ENCODE results near the gene MMP3.
"Not testable (repeated sequence)": the region's sequence is repeated elsewhere in the genome, so short reads cannot be mapped to it uniquely, and the experiment has no call there.

The MMP3 gene

DNA sequence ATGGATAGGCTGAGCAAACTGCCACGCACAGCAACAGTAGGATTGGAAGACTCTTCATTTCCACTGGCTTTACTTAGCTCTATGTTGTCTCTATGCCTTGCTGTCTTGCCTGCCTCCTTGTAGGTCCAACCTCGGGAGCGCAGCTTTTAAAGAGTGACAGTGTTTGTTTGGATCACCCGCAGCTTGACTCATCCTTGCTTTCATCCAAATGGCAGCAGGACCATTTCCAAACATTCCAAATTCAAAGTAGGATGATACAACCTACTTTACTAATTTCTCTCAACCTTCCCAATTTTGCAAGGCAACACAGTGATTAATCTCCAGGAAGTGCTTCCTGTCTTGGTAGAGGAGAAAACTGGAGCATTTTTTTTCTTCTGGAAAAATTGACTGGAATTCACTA is at the start of gene MMP3:
Gene MMP3 (minus strand): TSS at position 121 of the 400 bp plus-strand sequence. CDS start 63 bp downstream, at position 58.
- no peak within 1 kb of the TSS for H3K4me3 ChIP-seq
- no peak within 1 kb of the TSS for H3K27ac ChIP-seq

DNA sequence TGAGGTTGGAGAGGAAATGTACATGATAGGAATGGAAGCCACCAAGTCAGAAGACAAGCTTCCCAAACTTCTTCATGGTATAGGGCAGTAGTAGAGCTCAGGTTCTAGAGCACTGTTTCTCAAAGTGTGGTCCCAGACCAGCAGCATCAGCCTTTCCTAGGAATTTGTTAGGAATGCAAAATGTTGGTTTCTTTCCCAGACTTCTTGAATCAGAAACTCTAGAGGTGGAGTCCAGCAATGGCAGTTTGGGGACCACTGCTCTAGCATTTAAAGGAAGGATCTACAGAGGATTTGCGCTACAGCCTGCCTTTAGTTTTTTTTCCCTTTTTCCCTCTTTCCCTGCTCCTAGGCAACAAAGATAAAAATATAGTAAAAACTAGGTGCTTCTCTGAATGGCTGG is 48.3 kb upstream of the MMP3 start:
- Histone ChIP-seq H3K4me3 (no peak overlapping the region), H3K27ac (no peak overlapping the region)

DNA sequence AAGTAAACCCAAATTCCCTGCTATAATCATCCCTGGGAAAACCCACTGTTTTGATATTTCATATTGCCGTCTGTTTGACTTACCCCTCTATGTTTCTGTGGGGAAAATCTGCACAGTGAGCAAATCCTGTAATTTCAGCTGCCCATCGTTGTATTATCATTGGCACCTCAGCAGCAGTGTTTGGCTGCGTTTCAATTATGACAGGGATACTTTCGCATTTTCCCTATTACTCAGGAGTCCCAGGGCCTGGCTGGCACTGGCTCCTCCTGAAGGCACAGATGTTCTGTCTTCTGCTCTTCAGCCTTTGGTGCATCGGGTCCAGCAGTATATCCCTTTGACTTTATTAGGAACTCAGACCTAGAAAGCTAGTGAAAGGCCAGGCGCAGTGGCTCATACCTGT is 43.6 kb upstream of the MMP3 start:
- no peak overlapping the region for H3K27ac ChIP-seq
- H3K4me3 ChIP-seq = no peak overlapping the region

DNA sequence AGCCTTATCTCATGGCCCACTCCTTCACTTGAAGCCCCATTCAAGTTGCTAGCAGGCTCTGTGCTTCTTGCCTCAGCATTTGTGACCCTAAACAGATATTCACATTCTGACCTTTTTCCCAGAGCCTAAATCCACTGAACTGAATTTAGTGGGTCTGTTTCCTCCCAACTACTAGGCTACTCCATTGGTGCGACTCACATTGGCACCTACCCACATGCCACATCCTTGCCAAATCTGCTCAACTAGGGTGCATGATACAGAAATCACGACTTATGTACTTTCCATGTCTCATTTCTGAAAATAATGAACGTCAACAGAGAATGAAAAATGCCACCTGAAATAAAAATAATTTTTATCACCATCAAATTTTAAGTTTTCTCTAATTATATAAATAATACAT is 39.7 kb upstream of the MMP3 start:
- Histone ChIP-seq H3K27ac (peak overlapping the region in 10 of 21 experiments; percentile 21 to 76 (median 40)), H3K4me3 (no peak overlapping the region)

DNA sequence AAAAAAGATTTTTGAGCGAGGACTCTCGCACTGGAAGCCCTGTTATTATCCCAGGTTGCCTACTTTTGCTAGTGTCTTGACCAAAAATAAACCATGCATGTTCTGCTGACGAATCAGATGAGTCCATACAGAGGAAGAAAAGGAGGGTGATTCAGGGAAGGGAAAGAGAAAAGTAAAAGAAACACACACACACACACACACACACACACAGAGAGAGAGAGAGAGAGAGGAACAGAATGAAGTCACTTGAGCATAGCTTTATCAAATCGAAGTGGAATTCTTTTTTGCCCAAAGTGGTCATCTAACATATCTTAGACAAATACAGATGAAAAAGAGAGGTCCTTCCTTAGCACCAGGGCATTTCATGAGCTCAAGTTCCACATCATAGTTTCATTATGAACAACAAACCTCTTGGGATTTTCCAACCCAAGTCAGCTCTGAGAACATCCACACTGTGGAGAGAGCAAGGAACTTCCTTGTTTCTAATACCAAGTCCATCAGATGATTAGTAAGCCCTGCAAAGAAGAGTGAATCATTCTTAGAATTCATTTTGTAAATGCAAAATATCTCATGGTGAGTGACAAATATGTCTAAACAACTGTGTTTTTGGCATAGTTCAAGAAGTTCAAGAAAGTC is 39.1 kb upstream of the MMP3 start:
- H3K4me3 ChIP-seq = no peak overlapping the region

DNA sequence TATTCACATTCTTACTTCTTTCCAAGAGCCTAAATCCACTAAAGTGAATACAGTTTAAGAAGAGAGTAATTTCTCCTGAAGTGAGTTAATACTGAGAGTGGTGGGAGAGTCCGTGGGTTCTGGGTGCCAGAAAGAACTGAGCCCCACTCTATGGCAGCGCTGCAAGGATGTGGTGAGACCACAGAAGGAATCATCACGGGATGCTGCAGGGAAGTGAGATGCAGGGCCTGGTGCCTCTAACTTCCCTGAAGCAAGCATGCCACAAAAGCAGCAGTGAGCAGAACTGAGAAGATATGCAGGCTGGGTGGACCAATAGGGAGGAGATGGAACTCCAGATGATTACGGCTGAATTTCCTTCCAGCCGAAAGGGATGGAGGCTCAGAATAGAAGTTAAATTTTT is 36.4 kb upstream of the MMP3 start:
- Histone ChIP-seq H3K4me3 (no peak overlapping the region), H3K27ac (no peak overlapping the region)

More for the DNA sequence above, 39.1 kb upstream of the MMP3 start:
- H3K27ac ChIP-seq = peak overlapping the region in 8 of 21 experiments; percentile 1 to 76 (median 51)

DNA sequence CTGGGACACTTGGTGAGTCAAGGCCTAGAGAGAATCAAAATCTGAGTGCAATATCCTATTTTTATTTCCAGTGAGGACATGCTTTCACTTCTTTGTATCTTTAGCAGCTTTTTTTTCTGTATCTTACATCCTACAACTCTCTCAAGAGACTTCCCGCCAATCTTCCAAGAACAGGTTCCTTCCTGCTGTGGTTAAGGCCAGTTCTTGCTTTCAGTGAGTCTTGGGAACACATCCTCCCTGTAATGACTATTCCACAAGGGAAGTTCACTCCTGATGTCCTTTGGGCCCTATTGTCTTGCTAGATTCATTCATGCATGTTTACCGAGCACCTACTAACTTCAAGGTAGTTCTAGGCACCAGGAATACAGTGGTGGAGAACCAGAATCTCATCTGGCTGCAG is 35.2 kb upstream of the MMP3 start:
- H3K4me3 ChIP-seq = no peak overlapping the region
- H3K27ac ChIP-seq = no peak overlapping the region

DNA sequence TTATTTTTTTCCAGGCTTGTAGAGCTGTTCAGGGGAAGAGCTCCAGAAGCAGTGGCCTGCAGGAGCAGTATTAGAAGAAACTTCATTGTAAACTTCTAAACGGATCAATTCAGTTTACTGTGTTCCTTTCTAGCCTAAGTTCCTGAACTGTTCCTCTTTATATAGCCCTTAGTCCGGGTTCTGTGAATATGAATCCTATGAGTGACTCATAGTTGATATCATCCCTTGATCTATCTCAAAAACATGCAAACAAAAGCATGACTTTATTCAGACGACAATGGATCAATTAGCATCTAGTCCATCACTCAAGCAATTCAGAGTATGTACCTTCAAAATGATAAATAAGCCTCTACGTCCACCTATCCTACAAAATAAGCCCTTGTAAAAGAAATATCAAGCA is 31.4 kb upstream of the MMP3 start, which contains the start of gene MMP12:
Gene MMP12 (minus strand): TSS at position 131 of the 400 bp plus-strand sequence. CDS start 45 bp downstream, at position 86.
- no peak within 1 kb of the TSS for H3K4me3 ChIP-seq
- no peak within 1 kb of the TSS for H3K27ac ChIP-seq

DNA sequence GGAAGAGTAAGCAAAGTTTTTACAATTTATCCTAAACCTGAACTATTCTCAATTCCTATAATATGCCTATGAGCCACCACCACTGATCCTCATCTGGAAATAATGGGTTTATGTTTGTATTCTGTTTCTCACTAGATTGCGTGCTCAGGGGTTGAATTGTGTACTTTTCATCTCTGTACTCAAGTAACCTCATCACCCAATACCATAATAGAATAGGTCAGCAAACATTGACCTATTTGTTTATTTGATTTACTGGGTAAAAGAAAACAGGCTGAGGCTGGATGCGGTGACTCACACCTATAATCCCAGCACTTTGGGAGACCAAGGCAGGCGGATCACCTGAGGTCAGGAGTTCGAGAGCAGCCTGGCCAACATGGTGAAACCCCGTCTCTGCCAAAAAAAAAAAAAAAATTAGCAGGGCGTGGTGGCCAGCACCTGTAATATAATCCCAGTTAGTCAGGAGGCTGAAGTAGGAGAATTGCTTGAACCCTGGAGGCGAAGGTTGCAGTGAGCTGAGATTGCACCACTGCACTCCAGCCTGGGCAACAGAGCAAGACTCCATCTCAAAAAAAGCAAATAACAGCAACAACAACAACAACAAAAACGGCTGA is 26.1 kb upstream of the MMP3 start:
- not testable (repeated sequence) for H3K4me3 ChIP-seq, H3K27ac ChIP-seq

DNA sequence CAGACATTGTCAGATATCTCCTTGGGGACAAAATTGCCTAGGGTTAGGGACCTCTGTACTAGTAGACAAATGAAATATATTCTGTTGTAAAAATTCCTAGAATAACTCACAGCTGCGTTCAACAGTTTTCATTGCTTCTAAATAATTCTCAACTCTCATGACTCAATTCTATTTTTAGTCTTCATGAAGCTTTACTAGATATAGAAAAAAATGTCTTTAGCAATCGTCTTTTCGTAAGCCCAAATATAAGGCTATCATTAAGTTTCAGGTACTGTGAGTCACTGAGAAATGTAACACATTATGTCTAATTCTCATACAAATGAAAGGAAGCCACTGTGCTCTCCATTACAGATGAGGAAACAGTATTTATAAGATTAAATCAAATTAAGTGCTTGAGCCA is 24.9 kb upstream of the MMP3 start:
- H3K4me3 ChIP-seq = no peak overlapping the region
- H3K27ac ChIP-seq = no peak overlapping the region

DNA sequence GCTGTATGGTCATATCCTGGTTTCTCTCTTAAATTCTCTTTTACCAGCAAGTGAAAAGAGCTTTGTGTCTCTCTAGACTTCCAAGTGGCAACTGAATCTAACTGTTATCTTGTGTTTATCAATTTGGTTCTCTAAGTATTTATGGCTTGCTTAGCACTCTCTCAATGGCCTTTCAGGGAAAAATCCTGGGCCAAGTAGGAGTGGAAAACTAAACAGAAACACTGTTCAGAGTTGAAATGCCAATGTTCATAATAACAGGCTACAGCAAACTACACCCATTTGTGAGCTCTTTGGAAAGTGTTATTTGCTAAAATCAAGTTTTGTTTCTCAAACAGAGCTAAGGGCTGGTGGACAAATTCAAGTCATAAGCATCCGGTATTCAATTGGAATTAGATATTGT is 21.3 kb upstream of the MMP3 start:
- Histone ChIP-seq H3K27ac (no peak overlapping the region), H3K4me3 (no peak overlapping the region)

DNA sequence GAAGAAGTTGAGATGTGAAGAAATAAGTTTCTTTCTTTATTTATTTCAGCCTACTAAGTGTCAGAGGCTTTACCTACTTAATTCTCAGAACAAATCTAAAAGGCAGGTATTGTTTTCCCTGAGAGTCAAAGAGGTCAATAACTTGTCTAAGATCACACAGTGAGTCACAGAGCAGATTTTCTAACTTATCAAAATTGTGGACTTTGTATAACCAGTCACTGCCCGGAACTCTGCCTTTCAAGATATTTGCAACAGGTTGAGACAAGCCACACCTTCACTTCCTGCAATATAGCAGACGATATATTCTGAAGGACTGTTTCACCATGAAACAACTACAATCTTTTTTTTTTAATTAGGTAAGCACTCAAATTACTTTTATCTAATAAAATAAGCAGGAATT is 10.5 kb upstream of the MMP3 start:
- H3K27ac ChIP-seq = no peak overlapping the region

DNA sequence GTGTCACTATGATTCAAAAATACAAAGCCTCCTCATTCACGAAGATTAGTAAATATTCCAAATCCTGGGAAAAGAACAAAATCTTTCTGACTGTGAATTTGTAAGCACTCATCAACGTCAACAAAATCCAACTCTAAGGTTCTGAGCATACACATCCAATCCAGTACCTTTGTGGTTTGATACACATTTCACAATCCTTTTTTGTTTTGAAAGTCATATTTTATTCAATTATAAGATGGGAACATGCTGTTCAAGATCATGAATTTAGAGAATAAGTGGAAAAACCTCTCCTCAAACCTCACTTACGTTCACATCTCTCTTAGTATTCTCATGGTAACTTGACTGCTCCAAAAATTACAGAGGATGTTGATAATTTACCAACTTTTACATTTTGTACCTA is 9.6 kb upstream of the MMP3 start:
- Histone ChIP-seq H3K4me3 (no peak overlapping the region), H3K27ac (no peak overlapping the region)

More for the DNA sequence above, 10.5 kb upstream of the MMP3 start:
- no peak overlapping the region for H3K4me3 ChIP-seq

DNA sequence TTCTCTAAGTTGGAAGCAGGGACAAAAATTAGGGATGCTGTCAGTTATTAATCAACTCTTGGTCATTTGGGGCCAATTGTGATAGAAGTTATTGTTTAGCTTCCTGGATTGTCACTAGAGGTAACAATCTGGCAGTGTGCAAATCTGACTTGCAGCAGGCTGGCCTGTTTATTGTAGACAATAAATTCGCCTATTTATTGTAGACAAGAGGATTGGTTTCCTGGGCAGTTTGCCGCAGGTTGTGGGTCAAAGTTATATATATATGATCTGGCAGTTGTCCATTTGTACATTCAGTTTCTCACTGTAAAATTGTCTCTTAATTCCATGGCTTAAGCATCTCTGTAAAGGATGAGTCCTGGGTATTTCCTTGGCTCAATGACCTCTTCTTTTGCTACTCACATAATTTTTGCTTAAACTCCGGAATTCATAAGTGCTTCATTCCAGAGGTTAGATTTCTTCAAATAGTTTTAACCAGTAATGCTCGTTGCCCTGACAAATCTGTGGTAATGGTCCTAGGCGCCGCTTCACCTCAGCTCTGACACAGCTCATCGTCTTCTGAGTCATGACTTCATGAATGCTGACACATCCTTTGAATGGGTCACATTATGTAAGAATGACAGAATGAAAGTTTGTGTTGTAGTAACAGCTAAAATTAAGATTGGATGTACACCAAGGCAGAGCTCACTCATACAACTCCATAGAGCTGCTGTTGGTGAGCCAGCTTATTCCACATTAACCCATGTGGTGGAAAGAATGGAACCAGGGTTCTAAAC is 7.8 kb upstream of the MMP3 start:
- no peak overlapping the region for H3K27ac ChIP-seq

DNA sequence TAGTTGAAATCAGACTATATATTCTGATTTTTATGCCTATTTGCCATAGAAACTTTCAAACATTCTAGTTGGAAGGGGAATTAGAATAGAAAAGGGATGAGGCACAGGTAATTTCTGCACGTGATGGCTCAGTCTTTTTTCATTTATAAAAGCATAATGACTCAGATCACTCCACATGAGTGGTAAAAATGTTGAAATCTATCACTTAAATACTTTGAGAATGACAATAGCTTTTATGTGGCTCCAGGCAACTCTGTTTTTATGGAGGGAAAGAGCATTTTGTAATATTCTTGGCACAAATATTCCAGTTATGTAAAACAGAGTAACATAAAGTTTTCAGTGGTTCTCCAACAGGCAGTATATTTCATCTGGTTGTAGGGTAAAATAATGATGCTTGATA is 5.9 kb upstream of the MMP3 start:
- Histone ChIP-seq H3K4me3 (no peak overlapping the region), H3K27ac (peak overlapping the region in 1 of 21 experiments; percentile 57)

More for the DNA sequence above, 7.8 kb upstream of the MMP3 start:
- H3K4me3 ChIP-seq = no peak overlapping the region

DNA sequence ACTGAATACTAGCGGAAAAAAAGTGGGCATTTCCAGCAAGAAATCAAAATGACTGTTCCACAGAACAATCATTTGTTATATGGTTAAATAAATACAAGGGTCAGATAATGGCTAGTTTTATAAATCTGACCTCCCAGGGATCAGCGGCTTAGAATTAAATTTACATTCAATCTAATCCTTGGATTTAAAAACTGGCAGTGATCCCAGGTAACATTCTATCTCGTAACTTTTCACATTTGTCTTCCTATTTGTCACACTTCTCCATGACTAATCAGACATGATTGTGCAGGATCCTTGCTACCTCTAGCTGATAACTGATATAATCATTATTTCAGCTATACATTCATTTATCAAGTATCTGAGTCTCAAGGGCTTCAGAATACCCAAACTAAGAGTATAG is 2.9 kb upstream of the MMP3 start:
- no peak overlapping the region for H3K4me3 ChIP-seq
- no peak overlapping the region for H3K27ac ChIP-seq

DNA sequence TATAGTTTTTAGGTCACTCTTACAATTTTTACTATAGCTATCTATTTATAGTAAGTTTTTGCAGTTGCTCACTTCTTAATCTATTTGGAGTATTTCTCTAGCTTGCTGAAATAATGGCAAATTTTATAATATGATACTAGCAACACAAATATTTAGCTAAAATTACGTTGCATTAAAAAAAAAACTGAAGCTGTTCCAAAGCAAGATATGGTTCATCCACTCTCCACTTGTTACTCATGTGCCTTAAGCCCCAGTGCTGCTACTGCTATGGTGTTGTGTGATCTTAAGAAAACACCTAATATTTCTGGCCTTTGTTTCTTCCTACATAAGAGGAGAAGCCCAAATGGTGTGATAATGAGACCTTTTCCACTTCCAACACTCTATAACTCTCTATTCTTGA is 479 bp downstream of the MMP3 start:
- no peak overlapping the region for H3K4me3 ChIP-seq
- H3K27ac ChIP-seq = no peak overlapping the region

DNA sequence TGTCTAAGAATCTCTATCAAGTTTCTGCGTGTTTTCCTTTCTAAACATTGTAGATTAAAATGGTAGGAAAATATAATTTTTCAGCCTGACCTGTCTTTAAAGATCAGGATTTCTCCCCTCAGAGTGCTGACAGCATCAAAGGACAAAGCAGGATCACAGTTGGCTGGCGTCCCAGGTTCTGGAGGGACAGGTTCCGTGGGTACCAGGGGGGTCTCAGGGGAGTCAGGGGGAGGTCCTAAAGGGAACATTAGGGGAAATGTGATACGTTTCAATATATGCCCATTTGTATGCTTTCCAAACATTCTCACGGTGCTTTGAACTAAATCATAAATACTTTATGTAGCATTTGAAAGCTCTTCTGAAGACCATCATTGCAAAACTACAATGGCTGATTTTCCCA is 3.4 kb downstream of the MMP3 start:
- no peak overlapping the region for H3K27ac ChIP-seq
- H3K4me3 ChIP-seq = no peak overlapping the region

DNA sequence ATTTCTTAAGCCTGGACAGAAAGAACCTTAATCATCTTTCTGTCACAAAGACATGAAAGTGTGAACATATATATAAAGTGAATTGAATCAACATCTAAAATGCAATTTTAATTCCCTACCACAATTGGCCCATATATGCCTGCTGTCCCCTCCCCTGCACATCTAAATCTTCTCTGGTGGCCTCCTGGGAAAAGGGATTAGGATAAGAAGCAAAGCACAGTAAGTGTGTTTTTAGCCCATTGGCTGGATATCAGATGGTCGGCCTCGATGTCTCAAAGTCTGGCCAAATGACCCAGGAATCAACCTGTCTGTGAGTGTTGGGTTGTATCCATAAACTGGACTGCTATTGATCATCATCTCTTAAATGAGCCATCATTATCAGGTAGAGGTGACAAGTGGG is 5.8 kb downstream of the MMP3 start:
- no peak overlapping the region for H3K4me3 ChIP-seq
- H3K27ac ChIP-seq = no peak overlapping the region

DNA sequence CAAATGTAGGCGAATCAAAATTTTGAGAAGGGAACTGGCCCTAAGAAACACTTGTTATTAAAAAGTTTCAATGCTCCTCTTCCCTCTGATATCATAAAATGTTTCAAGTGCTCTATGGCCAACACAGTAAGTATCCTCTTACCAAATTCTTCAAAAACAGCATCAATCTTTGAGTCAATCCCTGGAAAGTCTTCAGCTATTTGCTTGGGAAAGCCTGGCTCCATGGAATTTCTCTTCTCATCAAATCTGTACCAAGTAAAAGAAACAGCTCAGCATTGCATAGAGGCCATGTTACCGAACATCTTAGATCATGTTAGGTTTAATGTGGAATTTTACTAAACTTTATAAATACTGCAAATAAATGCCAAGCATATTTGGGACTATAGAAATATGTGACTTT is 6.3 kb downstream of the MMP3 start:
- no peak overlapping the region for H3K27ac ChIP-seq

DNA sequence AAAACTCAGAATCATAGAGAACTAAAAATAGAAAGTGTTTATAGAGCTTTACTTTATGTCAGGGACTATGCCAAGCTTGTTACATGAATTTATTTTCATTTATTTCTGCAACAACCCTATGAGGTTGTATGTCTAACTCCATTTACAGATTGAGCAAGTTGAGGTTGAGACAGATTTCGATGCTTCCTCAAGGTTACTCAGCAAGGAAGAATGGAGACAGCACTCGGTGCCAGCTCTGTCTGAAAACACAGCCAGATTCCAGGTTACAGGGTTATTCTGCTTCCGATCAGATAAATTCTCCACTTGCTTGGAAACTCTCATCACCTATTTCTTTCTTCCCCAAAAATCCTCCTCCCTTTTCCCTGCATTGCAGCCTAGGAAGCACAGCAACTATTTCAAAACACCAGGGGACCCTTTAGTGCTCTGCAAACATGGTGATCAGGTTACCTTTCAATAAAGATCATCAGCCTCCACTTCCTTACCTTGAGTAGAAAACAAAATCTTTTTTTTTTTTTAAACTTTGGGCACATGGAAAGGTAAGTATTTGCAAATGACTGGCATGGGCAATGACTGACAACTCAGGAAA is 7.0 kb downstream of the MMP3 start:
- H3K4me3 ChIP-seq = no peak overlapping the region
- H3K27ac ChIP-seq = no peak overlapping the region

More for the DNA sequence above, 6.3 kb downstream of the MMP3 start:
- no peak overlapping the region for H3K4me3 ChIP-seq

Data from skin epidermis (tissue), 12 donors.